GM19023 (cell line): ENCODE data around the gene NAV2.
A peak's percentile ranks its signal among the peaks of the same experiment; 100 is the strongest.

Experiments used
- ATAC-seq: cut with Tn5 transposase; IDR thresholded peaks from one replicate; pipeline ENCODE4 v1.9.1; 2021; ENCODE audit warnings: mild to moderate bottlenecking, moderate library complexity; ENCODE audit not compliant: unreplicated experiment

NAV2 gene

DNA sequence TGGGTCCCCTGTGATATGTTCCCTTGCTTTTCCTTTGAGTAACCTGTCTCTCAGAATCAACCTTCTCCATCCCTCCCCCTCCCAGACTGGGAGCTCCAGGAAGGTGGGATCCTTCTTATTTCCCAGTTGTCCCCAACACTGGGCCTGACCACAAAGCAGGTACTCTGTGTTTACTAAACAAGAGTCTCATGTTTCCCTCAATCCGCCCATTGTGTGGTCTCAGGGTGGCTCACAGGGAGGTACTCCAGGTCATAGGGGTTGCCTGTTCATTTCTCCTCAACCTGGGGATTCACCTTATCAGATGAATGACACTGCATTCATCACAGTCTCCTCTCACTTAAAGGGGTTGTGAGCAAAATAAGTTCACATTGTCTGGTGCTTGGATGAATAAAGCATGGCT, 26.4 kb upstream of the NAV2 start:
- ATAC-seq: no peak

DNA sequence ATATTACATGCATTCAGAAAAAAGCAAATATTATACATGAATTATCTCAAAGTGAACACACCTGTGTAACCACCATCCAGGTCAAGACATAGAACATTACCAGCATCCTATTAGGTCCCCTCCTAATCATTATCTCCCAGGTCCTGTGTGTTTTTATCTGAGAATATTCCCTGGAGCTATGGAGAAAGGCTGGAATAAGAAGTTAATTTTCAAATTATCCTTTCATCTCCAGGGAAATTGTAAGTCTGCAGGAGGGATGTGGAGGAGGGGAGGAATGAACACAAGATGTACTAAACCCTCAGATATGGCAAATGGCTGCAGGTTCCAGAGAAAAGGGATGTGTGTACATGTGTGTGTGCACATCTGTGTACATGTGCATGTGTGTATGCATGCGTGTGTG, 25.2 kb upstream of the NAV2 start:
- ATAC-seq: no peak

DNA sequence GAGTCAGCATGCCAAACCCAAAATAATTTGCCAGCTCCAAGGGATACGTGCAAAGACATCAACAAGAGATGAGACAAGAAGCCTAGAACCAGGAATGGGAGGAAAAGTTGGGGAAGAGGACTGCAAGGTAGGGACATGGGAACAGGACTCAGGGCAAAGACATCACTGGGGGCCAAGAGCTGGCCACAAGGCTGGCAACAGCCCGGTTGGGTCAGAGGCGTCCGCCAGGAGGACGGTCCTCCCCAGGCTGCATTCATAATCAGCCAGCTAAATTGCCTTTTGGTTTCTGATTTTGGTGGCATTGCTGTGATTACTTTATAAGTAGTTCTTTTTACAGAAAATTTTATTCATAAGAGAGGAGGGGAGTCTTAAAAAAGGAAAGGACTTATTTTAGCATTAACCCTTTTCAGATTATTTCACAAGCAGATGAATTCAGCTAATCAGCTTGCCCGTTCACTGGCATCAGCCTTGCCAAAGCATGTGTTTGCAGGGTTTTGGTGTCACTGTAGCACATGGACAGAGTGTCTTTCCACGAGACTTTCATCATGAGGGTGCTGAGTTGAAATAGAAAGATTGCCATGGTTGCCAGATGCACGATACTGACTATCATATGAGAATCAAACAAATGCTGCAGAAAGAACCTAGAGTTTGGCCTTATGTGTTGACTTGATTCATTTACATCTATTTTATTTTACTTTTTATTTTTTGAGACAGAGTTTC, 23.2 kb upstream of the NAV2 start:
- no peak for ATAC-seq

DNA sequence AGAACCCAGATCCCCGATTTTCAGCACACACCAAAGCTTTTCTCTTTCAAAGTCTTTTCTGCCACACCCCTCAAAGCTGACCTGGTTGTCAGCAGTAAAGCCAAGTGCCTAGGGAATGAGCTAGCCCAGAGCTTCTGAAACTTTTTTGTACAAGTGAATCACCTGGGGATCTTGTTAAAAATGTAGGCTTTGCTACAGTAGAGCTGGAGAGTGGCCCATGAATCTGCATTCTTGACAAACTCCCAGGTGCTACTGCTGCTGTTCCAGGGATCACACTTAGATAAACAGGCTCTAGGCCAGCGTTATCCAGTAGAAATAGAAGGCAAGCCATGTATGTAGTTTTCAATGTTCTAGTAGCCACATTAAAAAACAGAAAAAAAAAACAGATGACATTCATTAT, 21.8 kb upstream of the NAV2 start:
- no peak for ATAC-seq

DNA sequence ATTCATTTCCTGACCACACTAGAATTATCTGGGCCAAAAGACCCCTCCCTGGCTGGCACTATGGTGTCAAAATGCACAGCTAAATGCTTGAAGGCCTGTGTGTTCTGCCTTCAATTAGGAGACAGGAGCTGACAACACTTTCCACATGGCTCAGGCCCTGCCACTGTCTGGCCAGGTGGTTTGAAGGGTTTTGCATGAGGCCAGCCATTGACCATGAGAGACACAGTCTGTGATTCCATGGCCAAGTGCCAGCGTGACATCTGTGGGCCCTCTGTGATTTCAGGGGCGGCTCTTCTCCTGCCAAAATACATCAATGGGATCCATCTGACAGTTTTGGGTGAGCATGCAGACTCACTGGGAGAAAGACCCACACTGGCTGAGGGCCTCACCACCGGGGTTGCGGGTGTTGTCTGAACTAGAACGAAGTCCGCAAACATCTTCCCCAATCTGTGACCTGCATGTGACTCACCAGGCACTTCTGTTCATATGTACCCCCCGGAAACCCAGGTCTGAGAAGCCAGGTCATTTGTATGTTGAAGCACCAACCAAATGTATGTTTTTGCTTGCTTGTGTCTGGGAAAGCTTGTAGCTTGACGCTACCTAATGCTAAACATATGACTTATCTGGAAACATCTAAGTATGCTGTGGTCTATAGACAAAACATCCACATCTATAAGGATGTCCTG, 20.7 kb upstream of the NAV2 start:
- no peak for ATAC-seq

DNA sequence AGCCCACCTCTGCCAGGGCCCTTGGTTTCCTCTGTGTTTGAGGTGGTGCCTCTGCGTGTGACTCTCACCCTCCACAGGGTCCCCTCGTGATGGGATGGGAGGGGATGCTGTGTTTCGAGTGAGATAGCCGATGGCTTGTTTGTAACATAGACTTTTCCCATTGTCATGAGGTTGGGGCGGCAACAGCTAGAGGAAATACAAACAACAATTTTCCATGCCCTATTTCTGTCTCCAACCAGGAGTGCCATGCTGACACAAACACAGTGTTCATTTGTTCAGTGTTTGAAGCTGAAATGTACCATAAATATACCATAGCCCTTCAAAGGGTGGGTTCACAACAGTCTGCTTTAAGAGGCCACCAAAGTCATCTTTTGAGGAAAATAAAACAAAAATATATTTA, 19.5 kb upstream of the NAV2 start:
- no peak for ATAC-seq

DNA sequence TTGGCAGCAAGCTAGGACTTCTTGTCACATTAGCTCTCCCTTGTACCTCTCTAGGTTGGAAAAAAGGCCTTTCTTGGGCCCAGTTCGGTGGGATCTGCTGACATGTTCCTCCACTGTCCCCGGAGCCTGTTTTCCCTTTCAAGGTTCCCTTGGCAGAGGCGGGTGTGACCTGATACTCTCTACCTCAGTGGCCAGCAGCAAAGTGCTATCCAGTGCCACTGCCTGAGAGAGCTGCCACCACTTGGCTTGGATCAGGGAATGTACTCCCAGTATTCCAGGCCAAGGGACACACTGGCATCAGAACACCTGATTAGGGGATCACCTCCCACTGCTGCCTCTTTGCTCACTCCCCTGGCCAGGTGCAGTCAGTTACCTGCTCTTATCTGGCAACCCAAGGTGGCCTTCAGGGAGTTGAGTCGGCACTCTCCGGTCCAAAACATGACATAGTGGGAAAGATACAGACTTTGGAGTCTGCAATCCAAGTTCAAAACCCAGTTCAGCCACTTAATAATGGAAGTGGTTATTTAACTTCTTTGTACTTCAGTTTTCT, 17.8 kb upstream of the NAV2 start:
- ATAC-seq: no peak

DNA sequence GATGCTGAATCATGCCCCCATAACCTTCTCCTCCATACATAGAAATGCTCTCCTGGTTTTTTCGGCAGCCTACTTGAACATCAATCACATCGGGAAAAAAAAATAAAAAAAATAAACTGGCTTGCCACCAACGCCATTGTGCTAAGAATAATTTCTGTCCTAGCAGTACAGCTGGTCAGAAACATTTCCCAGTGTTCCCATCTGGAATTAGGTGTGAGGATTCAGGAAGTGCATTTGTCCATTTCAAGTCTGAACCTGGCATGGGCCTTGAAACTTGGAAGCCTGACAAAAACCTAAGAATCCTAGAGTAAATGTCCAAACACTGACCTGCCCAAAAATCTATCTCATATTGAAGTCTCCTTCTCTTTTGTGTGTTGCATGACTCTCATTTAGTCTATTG, 16.6 kb upstream of the NAV2 start:
- ATAC-seq: no peak

DNA sequence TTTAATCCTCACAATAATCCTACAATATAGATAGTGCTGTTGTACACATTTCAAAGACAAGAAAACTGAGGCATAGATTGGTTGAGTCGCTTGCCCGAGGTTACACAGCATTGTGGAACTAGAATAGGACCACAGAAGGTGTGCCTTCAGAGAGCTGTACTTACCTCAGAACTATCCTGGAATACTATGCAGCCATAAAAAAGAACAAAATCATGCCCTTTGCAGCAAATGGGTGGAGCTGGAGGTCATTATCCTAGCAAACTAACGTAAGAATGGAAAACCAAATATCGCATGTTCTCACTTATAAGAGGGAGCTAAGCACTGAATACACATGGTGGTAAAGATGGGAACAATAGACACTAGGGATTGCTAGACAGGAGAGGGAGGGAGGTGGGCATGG, 15.7 kb upstream of the NAV2 start:
- ATAC-seq: no peak

DNA sequence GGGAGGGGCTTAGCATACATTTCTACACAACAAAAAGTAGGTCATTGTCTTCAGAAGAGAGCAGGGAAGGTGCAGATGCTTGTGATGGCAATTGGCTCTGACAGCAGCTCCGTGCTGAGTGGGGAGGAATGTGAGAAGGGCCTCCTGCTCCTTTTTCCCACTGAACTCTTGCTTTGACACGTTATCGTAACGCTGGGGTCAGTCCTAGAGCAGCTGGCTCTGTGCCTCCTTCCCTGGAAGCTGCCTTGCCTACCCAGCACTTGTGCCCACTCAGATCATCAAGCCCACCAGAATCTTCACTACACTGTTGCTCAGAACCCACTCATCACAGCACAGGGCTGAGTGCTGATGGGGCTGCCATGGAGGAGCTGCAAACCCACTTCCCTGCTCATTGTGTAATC, 14.9 kb upstream of the NAV2 start:
- ATAC-seq: no peak

DNA sequence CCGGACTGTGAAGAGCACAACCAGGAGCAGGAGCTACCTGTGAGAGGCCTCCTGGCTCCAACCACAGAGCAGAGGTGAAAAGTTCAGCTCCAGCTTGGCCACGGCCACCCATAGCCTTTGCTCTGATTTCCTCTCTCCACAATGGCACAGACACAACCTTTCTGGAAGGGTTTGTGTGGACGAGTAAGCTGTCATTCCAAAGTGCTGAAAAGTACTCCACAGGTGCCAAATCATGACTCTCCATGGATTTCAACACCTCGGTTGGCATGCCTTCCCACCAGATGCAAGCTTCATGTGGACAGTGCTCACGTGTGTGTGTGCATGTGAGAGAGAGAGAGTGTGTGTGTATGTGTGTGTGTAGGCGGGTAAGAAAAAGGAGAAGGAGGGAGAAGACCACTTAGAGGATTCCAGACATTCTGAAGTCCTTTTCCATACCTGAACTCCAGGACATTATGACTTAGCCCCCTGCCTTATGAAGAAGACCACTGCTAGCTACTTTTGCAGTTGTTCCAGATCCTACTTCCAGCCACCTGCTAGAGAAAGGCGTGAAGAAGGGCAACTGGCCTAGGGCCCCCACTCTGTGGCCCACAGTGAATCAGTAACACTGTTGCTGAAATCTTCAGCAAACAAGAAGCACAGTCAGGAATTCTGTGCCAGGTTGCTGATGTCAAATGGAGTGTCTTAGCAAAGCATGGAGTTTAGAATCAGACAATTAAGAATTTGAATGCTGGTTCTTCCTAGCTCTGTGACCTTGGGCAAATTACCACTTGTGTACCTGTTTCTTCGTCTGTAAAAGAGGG, 13.9 kb upstream of the NAV2 start:
- ATAC-seq: no peak

DNA sequence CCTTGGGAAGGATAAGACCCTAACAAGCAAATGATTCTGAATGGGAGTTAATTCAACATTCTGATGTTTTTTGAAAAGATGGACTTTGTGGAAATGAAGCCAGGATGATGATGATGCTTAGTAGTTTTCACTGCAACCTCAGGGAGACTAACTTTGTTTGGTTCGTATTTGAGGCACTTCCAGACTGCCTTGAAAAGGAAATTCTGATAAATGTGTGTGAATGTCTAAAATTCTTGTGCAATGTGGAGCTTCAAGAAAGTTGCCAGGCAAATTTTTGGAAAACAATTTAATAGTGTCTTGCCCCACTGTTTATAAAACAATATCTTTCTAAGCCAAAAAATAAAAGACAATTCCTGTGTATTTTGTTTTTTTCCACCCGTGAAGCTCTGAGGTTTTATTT, 11.2 kb upstream of the NAV2 start:
- no peak for ATAC-seq

DNA sequence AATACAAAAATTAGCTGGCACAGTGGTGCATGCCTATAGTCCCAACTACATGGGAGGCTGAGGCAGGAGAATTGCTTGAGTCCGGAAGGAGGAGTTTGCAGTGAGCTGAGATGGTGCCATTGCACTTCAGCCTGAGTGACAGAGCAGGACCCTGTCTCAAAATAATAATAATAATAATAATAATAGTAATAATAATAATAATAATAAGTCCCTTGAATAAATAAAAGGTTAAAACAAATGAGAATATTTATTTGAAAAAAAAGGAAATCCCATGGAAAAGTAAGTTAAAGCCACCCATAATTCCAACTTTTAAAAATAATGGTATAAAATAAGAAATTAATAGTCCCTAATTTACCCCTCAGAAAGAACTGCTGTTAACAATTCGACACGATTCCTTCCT, 10.0 kb upstream of the NAV2 start:
- ATAC-seq: no peak

DNA sequence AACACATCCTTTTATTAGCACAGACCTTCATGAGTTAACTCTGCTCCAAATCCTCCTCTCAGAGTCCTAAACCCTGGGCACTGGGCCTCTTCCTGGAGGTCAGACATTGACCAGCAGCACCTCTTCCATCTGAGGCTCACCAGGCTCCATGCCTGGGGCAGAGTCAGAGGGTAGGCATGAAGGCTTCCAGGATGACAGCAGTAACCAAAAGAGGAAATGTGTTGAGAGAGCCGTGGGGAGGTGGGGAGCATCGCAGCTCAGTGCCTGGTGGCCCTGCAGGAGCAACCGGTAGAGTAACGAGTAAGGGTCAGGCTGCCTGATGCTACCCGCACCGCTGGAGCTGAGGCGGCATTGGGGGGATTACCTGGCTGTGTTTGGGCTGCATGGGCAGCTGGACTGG, 9.4 kb upstream of the NAV2 start:
- ATAC-seq: no peak

DNA sequence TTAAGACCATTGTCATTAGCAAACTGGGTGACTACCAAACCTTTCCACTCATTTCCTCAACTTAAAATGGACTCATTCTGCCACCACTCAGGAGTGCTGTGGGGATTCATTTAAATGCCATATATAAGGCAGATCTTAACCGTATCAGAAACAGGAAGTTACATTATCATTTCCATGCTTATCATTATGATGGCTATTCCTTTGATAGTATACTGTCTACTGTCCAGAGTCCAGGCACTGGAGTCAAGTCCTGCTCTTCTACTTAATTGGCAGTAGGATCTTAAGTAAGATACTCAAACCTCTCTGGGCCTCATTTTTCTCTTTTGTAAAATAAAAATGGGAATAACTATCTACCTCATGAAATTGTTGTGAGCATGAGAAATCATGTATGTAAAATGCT, 8.4 kb upstream of the NAV2 start:
- ATAC-seq: no peak

DNA sequence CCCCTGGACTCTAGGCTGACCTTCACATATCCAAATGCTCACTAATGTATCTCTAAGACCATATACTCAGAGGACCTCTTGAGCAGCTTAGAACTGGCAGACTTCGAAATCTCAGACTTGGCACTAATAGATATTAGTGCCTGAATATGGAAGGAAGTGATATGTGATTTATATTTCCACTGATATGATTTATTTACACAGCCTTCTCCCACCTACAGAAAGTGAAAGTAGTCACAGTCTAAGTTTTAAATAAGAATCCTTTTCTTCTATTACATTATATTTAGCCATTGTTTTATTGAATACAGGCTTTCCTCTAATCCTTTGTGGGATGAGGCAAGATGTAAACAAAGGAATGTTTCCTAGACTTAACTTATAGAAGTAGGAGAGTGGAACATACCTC, 6.7 kb upstream of the NAV2 start:
- no peak for ATAC-seq

DNA sequence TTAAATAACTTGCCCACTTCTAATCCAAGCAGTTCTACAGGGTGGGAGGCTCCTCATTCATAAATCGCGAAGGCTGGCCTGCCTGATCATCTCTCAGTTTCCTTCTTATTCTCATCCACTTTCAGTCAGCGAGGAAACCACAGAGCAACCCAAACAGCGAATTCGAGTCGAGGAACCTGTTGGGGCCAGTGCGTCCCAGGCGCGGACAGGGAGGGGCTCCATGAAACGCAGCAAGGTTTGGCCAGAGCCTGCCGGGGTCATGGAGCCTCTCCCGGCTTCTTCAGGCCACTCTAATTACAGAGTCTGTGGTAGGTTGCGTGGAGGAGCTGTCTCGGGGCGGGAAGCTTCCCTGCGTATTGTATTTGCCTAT, 741 bp upstream of the NAV2 start:
- ATAC-seq: peak; percentile 6

DNA sequence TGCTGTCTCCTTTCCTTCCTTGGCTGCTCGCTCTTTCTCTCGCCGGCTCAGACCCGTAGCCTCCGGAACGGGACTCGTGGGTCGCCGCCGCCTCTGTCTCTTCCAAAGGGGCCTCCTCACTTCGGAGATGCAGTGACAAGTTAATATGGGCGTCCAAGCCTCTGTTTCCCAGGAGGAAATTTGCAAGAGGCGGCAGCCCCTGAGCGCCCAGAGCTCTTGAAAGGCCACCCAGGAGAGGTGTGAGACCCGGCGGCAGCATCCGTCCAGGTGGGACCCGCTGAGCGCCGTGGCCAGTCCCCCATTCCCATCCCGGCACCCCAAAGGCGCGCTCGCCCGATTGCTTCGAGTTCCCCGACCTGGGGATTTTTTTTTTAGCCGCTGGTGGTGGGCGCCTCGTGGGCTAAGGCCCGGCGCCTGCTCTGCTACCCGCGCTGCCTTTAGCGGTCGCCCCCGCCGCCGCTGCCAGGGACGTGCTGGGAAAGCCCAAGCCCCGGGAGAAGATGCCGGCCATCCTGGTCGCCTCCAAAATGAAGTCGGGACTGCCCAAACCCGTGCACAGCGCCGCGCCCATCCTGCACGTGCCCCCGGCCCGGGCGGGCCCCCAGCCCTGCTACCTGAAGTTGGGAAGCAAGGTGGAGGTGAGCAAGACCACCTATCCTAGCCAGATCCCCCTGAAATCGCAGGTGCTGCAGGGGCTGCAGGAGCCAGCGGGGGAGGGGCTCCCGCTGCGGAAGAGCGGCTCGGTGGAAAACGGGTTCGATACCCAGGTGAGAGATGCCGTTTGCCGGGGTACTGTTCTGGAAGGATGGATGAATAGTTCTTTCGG, 772 bp downstream of the NAV2 start:
- ATAC-seq: peak; percentile 8

DNA sequence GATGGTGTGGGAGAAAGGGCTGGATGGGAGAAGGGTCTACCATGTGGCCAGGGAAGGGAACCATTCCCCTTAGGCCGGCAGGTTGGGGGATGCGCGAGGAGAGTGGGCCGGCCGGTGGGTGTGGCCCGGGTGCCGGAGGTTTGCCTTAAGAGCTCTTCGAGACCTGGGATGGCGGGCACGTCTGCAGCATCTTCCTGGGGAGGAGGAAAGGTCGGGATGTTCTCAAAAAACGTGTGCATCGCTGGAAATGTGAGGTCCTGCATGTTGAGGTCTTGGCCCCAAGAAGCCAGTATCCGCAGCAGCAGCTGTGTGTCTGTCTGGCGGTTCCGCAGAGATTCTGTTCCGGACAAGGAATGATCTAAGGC, 1.4 kb downstream of the NAV2 start:
- ATAC-seq: no peak

DNA sequence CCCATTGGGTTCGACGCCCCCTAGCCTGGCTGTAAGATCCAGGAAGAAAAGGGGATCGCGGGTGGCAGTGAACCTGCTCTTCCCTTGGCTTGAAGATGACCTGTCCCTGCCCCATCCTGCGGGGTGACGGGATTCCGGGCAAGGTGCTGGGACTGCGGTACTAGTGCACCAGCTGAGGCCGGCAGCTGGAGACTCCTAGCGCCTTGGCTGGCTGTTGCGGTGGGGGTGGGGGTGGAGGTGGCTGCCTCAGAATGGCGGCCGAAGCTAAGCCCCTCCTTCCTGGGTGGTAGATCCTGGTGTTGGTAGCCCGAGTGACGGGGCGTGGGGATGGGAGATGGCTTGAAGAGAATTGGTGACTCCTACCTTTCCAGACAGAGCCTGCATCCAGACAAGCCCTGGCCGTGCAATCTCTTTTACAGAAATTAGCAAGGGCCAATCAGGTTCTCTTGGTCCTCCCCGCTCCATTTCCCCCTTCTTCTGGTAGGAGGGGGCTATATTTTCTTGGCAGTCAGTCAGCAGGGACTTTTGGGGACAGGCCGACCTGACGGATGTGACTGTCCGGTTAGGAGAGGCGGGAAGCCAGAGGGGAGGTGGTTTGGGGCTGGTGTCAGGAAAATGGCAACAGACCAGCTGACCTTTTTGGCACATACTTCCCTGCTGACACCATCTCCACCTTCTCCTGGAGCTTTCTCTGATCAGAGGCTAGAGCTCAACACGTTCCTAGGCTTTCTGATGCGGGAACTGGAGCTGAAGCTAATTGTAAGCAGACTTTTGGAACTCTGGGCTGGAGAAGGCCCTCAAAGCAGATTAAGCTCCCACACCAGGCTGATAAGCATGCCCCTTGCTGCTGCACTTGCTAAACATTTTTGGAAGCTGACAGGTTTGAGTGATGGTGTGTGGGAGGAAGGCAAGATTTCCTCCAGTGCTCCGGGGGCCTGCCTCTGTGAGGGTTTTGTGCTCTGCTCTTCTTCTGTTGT, 2.0 kb downstream of the NAV2 start:
- no peak for ATAC-seq
